ENCODE data around the gene LARP6.
"Not testable (repeated sequence)": the region's sequence is repeated elsewhere in the genome, so short reads cannot be mapped to it uniquely, and the experiment has no call there.

The LARP6 gene

DNA sequence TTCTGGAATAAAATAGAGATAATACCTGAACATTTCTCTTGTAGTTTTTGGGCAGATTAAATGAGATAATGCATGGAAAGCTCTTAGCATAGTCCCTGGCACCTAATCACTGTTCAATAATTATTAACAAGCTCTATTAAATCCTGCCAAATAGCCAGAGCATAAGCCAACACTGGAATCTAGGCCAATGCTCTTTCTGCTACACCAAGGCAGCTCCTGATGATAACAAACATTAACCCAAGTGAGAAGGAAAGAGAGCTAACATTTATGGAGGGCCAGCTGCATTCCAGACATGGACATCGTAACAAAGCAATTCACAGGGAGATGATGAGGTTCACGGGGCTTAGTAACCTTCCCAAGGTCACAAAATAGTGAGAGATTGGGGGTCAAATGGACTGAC, 23.3 kb downstream of the LARP6 start:
- DNase-seq (ENCODE audit: low spot score) = no peak

DNA sequence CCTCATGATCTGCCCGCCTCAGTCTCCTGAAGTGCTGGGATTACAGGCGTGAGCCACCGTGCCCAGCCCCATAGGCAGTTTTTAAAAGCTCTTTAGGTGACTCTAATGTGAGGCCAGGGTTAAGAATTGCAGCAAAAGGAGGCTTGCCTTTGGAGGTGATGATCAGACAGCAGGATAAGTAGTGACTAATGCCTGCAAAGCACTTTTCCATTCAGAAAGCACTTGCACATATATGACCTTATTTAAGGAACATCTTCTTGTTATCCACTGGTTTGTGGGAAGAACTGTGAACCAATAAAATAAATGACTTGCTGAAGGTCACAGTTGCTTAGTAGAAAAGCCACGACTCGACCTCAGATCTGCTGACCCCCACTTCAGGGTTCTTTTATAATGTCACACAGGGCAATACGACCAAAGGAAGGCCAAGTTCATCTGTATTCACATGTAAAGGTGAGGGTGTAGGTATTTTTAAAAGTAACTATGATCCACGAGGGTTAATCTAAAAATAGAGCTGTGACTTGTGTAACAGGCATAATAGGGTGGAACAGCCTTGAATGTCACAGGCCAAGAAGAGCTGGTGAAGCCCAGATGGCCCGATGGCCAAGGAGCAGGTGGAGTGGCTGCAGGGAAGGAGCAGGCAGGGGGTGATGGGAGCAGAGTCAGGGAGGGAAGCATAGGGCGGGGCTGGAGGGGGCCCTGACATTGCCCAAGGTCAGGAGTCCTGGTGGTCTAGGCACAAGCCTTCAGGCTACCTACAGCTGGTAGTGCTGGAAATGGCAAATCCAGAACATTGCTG, 24.4 kb downstream of the LARP6 start:
- no peak for DNase-seq (ENCODE audit: low spot score)

DNA sequence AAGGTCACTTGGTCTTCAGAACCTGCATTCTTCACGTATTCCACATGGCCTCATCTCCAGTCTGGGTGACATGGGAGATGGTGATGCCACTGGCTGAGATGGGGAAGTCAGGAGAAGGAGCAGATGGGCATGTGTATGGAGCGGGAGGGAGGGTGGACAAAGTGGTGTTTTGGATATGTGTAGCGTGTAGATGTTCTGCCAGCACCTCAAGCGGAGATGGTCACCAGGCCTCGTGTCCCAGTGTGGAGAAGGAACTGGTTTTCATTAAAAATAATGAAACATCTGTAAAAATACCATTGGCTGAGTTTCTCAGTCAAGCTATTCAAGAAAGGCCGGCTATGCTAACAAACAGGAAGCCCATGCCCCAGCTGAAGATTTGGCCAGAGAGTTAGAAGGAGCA, 26.2 kb downstream of the LARP6 start:
- DNase-seq (ENCODE audit: low spot score) = no peak

DNA sequence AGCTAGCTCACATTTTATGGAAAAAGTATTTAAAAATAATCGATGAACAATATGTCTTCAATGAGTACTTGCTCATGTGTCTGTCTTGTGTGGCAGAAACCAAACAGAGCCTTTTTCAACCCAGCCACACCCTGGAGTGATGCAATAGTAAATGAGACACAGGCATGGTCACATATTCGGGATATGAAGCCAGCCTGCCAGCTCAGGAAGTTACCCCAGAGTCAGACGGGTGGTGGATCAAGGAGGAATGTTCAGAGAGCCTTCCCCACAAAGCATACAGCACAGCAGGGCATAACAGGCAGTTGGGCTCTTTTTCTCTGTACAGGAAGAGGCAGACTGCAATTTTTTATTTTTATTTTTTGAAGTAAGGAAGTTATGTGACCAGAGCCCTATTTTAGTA, 27.3 kb downstream of the LARP6 start:
- DNase-seq (ENCODE audit: low spot score) = peak; percentile 90

DNA sequence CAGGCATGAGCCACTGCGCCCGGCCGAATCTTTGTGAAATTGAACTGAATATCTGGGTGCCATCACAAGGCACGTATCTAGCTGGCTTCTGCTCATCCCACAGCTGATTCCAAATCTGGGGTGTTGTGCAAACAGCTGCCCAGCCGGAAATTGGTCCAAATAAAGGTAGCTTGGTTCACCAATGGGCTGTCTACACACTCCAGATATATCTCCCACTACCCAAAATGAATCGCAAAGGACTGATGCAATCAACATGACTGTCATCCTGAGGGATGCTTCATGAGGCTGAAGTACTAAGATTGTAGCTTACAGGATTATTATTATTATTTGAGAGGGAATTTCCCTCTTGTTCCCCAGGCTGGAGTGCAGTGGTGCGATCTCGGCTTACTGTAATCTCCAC, 28.1 kb downstream of the LARP6 start:
- DNase-seq (ENCODE audit: low spot score) = no peak

DNA sequence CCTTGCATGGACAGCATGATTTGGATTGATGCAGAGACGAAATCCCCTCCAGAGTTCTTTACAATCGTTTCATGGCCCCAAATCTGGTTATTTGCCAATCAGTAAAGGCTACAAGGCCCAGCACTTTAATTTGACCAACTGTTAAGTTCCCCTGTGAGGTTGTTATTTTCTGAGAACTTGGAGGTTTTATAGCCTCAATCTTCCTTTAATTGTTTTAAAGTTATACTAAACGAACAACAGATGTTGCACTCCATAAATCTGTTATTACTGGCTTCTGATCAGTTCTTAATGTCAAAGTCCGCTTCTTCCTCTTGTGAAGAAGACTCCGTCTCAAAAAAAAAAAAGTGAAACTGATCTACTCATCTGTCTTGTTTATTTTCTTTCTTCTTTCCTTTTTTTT, 30.8 kb downstream of the LARP6 start:
- DNase-seq (ENCODE audit: low spot score) = no peak

DNA sequence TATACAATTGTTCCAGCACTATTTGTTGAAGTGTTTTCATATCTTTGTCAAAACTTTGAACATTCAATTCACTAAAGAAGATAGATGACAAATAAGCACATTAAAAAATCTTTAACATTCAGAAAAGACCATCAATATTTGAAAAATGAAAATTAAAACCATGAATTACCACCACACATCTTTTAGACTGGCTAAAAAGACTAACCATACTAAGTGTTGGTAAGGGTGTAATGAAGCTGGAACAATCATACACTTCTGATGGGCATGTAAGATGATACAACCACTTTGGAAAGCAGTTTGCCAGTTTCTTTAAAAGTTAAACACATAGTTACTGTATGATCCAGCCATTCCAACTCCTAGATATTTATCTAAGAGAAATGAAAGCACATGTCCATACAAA, 33.7 kb downstream of the LARP6 start:
- DNase-seq (ENCODE audit: low spot score) = no peak

DNA sequence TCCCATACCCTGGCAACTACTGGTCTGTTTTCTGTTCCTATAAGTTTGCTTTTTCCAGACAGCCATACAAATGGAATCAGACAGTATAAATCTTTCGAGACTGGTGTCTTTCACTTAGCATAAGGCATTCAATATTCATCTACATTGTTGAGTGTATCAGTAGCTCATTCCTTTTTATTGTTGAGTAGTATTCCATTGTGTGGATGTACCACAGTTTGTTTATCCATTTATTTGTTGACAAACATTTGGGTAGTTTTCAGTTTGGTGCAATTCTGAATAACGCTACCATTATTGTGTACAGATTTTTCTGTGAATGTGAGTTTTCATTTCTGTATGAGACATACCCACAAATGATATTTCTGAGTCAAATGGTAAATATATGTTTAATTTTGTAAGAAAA, 35.4 kb downstream of the LARP6 start:
- DNase-seq (ENCODE audit: low spot score) = no peak

DNA sequence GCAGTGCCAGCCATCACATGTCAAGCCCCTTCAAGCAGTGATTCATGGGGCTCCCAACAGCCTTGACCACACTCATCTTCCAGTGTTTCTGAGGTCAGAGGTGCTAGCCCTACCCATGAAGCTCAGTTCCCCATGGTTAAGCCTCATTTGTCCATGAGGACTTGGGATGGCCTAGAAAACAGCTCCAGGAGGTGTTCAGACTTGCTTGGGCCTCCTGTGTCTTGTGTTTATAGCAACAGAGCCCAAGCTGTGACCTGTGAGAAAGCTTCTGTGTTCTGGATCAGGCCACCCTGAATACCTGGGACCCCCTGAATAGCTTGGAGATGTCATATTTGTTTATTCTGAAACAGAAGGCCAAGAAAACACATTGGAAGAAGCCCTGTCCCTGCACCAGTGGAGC, 36.7 kb downstream of the LARP6 start:
- no peak for DNase-seq (ENCODE audit: low spot score)

DNA sequence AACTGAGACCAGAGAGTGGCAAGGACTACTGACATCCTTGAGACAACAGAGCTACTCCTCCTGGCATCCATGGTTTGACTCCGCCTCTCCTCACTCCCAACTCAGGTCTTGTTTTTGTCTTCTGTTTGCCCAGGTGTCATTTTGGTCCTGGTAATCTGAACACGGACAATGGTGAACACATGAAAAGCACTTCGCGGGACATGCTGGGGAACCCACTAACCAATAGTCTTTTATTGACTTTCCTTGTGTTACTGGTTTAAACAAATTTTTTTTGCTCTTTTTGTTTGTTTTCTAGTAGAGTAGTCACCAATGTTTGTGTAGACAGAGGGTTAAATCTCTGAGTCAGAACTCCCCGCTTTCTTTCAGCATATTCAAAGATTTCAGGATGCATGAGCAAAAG, 38.4 kb downstream of the LARP6 start:
- DNase-seq (ENCODE audit: low spot score) = no peak

DNA sequence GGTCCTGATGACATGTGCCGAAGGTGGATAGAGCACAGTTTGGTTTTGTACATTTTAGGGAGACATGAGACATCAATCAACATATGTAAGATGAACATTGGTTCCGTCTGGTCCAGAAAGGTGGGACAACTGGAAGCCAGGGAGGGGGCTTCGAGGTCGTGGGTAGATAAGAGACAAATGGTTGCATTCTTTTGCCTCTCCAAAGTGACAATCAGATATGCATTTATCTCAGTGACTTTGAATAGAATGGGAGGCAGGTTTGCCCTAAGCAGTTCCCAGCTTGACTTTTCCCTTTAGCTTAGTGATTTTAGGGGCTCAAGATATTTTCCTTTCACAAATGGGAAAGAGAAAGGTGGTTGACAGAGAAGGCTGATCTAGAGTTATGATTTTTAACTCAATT, 38.9 kb downstream of the LARP6 start:
- DNase-seq (ENCODE audit: low spot score) = not testable (repeated sequence)

DNA sequence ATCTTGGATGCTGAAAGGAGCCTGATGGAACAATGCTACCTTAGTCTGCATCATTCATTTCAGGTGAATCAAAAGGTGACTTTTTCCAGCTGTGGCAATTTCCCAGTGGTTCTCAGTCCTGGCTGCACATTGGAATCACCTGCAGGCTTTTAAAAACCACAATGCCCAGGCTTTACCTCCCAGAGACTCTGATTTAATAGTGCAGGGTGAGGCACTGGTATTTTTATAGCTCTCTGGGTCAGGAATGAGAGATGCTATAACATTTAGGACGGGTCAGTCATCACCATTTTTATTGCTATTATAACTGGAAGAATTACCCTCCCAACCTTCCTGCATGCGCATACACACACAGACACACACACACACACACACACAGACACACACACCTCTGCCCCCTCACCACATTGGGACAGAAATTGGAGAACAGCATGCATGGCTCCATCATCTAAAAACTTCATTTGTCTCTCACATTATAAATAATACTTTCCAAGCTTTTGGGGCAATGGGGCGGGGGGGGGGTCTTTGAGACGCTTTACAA, 41.1 kb downstream of the LARP6 start:
- DNase-seq (ENCODE audit: low spot score) = no peak

DNA sequence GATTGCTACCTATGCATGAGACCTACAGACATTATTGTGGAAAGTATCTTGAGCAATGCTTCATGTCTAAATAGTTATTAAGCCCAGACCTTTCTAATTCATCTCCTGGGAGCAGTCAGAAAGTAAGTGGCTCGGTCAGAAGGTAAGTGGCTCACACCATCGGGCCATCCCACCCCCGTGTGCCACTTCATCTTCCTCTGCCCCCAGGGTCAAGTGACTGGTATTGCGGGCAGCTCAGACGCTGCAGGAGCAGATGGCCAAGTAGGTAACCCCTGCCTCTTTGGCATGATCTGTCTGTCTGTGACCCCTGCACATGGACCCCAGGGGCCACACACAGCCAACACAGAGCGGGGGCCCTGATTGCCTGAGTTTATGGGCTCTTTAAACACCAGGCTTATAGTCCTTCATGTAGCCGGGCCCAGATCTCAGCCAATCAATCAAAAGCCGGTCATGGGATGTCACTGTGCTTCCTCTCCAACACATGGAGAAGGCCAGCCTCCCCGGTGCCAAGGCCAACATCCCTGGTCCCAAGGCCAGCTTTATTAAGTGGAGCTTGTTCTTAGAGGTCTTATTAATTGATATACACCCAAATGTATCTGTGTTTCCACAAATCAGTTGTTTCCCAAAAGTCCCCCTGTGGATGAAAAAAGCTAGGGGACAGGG, 42.9 kb downstream of the LARP6 start:
- DNase-seq (ENCODE audit: low spot score) = no peak

DNA sequence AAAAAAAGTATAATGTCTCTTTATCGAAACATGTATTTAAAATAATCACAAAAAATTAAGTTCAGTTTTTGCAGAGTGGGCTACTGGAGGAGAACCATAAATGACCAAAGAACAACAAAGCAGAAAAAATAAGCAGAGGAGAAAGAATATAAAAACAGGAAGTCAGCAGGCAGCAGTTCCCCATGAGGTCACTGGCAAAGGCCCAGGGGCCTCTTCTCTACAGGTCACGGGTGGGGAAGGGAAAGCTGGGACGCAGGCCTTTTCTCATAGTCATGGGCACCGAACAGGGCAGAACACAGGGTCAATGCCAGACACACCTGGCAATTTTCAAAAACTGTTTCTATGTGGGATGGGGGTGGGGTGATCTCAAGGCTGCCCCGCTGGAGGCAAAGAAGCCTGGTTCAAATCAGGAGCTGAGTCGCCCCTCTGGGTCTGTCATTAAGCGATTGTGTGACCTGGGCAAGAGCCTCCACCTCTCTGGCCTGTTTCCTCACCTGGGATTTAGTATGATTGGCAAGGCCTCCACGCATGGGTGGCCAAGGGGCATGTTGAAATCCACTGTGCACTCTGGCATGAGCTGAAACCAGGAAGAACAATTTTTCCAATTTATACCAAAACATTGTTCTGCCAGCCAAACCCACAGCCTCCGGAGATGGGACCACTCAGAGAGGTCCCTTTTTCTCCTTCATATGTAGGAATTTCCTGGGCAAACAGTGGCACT, 46.8 kb downstream of the LARP6 start:
- DNase-seq (ENCODE audit: low spot score) = peak; percentile 17

DNA sequence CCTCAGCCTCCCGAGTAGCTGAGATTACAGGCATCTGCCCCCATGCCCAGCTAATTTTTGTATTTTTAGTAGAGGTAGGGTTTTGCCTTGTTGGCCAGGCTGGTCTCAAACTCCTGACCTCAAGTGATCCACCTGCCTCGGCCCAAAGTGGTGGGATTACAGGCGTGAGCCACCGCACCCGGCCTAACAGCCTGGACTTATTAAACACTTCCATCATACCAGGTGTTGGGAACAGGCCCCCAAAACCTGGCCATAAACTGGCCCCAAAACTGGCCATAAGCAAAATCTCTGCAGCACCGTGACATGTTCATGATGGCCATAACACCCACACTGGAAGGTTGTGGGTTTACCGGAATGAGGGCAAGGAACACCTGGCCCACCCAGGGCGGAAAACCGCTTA, 49.6 kb downstream of the LARP6 start:
- DNase-seq (ENCODE audit: low spot score) = not testable (repeated sequence)

DNA sequence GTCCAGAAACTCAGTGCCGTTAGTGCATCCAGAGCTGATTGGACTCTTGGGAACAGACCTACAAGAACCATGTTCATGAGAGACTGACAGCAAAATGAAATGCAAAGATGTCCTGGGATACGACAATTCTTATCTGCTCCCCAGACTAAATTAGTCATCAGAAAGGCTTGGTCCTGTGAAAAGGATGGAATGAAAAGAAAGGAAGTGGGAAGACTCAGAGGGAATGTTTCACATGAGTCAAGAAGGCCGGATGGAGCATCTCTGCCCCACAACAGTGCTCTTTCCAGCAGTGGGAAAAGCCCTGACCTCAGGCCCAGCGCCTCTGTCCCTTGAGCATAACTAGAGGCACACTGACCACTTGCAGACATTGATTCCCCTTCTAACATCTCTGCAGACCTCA, 51.3 kb downstream of the LARP6 start:
- peak; percentile 62 for DNase-seq (ENCODE audit: low spot score)

DNA sequence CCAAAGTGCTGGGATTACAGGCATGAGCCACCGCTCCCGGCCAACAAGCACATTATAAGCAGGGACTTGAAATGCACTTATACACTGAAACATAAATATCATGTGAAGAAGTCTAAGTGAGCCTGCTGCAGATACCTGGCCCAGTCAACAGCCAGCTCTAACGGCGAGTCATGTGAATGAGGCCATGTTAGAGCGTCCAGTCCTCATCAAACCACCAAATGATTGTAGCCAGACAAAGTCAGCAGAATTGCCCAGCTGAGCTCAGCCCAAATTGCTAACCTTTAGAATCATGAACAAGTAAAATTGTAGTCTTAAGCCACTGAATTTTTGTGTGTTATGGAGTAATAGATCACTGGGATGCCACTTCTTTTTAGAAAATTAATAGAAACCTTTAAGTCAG, 52.8 kb downstream of the LARP6 start:
- DNase-seq (ENCODE audit: low spot score) = no peak

DNA sequence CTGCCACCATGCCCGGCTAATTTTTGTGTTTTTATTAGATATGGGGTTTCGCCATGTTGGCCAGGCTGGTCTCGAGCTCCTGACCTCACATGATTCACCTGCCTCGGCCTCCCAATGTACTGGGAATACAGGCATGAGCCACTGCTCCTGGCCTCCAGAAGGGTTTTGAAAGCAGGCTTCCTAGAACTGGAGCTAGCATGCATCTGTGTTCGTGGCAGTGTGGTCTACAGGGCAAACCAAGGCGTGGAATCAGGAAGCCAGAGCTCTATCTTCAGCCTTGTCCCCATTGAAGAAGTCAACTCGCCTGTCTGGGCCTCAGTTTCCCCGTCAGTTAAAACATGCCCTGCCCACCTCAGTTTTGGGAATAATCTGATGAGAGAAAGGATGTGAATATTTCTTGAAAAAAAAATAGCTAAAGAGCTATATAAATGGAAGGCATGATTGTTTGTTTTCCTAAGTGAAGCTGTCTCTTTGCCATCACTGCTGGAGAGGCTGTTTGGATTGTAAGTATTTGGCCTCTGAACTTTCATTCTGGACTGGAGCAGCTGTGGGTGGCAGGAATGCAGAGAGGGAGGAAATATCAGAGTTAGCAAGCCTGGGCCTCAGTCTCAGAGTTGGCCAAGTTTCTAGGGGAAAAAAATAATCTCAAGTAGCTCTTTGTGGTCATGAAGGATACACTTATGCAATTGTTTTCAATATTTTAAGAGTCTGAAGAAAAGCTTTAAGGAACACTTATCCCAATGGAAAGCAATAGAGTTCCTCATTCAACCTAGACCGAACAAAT, 54.1 kb downstream of the LARP6 start:
- peak; percentile 90 for DNase-seq (ENCODE audit: low spot score)

DNA sequence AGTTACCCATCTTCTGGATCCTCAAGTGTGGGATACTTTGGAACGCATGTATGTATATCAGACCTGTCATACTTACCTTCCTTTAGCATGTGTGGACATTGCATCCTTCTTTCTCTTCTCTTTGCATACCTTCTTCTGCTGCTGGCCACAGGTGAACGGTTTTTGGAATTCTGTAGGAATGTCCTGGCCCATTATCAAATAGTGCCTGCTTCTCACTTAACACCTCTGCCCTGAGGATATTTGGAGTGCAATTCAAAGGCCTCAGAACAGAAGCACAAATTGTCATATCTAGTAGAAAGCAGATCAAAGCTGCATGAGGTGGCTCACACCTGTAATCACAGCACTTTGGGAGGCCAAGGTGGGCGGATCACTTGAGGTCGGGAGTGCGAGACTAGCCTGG, 56.5 kb downstream of the LARP6 start:
- DNase-seq (ENCODE audit: low spot score) = no peak

DNA sequence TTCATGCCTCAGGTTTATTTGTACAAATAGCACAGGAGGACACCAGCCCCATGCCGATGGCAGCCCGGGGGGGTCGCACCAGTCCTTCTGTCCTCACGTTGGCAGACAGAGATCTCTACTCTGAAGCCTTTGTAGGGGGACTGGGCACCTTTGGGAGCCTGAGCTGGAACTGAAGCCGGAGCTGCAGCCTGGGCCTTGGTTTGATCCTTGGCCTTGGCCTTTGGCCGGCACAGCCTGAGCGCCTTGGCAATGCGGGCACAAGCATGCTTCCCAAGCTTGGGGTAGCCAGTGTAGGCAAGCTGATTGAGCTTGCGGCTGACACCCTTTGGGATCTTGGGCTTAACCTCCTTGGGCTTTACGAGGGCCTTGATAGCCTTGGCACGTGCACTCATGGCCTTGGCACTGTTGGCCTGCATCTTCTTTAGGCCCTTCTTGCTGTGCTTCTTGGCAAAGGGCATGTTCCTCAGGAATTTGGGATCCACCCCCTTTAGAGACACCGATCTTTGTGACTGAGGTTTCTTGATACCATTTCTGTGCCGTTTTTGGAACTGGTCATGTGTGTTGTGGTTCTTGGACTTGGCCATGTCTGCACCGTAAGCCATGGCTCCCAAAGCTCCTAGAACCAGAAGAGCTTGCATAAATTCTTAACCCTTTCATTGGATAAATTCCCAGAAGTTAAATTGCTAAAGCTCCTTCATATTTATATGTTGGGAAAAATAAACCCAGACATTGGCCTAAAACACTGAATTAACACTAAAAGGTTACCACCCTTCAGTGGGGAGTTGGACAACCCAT, 57.2 kb downstream of the LARP6 start:
- DNase-seq (ENCODE audit: low spot score) = no peak

DNA sequence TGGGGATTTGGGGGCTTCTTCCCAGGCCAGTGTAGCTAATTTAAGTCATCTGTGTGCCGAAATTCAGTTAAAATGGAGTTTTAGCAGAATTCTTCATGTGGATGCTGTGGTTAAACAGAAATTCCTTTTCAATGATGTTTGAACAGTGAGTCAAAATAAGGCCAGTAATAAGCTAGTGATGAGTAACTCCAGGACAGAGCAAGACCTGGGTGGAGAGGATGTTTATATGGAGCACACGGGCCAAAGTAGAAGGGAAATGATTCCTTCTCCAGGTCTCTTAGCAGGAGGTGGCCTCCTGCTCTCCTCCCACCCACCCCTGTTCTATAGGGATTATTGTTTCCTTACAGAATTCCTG, 58.7 kb downstream of the LARP6 start:
- peak; percentile 84 for DNase-seq (ENCODE audit: low spot score)
